K562 (cell line): ENCODE results near the gene ZMYND15. TPM values are rescaled to one million over a fixed set of nuclear protein-coding genes. Genes with fewer than 3 reads are reported as not detected.

ENCODE experiments used
- ATF4 ChIP-seq: fragments of 450-650 bp; formaldehyde crosslinking; IDR thresholded peaks from 2 replicates; pipeline ENCODE4 v1.4.0; 2022; ENCODE audit warnings: mild to moderate bottlenecking, moderate library complexity
- CHD2 ChIP-seq: IDR thresholded peaks from 2 replicates; pipeline ENCODE4 v1.6.1; 2011; ENCODE audit warnings: low read depth, low read length
- MXI1 ChIP-seq: IDR thresholded peaks from 2 replicates; pipeline ENCODE4 v1.6.1; 2011; ENCODE audit warnings: low read depth, mild to moderate bottlenecking, improper control_type of control experiment, low read length
- REST ChIP-seq, 2 experiments: fragments of 450-650 bp; formaldehyde crosslinking in 1 of 2; IDR thresholded peaks; 2 replicates each; pipeline versions ENCODE4 v1.4.0 to v1.6.1; 2014 to 2020; ENCODE audit warnings: mild to moderate bottlenecking in 2 of 2, borderline replicate concordance in 1 of 2, low read depth in 1 of 2
- RNF2 ChIP-seq: sonication (generic); IDR thresholded peaks from 2 replicates; pipeline ENCODE4 v1.6.1; 2016
- SMARCC2 ChIP-seq: fragments of 450-650 bp; IDR thresholded peaks from 2 replicates; pipeline ENCODE4 v1.6.1; 2017; ENCODE audit warnings: antibody characterized with exemption, moderate library complexity, mild to moderate bottlenecking, low read depth
- U2AF1 ChIP-seq: fragments of 200-400 bp; formaldehyde crosslinking; optimal IDR thresholded peaks from 2 replicates; pipeline ENCODE3; 2017; ENCODE audit warnings: mild to moderate bottlenecking, low read depth, low read length, moderate library complexity
- ZFP91 ChIP-seq: sonication (generic); formaldehyde crosslinking; IDR thresholded peaks from 2 replicates; pipeline ENCODE4 v1.8.0; 2022; ENCODE audit warnings: mild to moderate bottlenecking, missing genetic modification reagents
- polyA plus RNA-seq, 8 experiments: library from polyadenylated mRNA; depleted of rRNA in 4 of 8; stranded (reverse) in 5 of 8; unstranded in 3 of 8; fragments of >200 nt; fragmentation: Nextera tagmentation in 2 of 8; fragmentation: Illumina TruSeq in 1 of 8; extraction: Ambion mirVana in 2 of 8; extraction: Trizol in 1 of 8; gene quantifications; 2 replicates each; pipeline versions ENCODE4 v1.2.1 to v1.2.3, GENCODE V29; 2011 to 2014; ENCODE audit warnings: inconsistent platforms in 1 of 8, missing spikeins in 1 of 8
- total RNA-seq, 7 experiments: library from RNA; depleted of rRNA in 6 of 7; stranded (reverse); fragments of >200 nt in 6 of 7; fragmentation: Illumina TruSeq in 2 of 7; extraction: Trizol in 2 of 7; gene quantifications; 2 replicates each; pipeline versions ENCODE4 v1.2.1 to v1.2.3, GENCODE V29; 2011 to 2021; ENCODE audit warnings: low replicate concordance in 1 of 7
- TF ChIP-seq, protein P1 (sequence below): sonication (generic); formaldehyde crosslinking; IDR thresholded peaks from 2 replicates; pipeline ENCODE4 v1.8.0; 2022; ENCODE audit warnings: missing genetic modification reagents, mild to moderate bottlenecking, moderate library complexity, borderline replicate concordance
- TF ChIP-seq, protein P2 (sequence below): fragments of 250-450 bp; sonication (Bioruptor Pico); IDR thresholded peaks from 2 replicates; pipeline ENCODE4 v1.5.0; 2021; ENCODE audit warnings: mild to moderate bottlenecking, borderline replicate concordance

ZMYND15 gene
- total and polyA plus RNA-seq, 9 of the 15 experiments (the other 6 are each of a cell fraction or from before 2014, with no cell fraction given) = 0.09 TPM; not detected in 8

- TF ChIP-seq REST (IDR thresholded peaks at IDR 0.05; ENCODE audit: borderline replicate concordance) = peak; percentile 86
- TF ChIP-seq REST (CRISPR knock-in tag; IDR thresholded peaks at IDR 0.05; ENCODE audit: low read depth) = no peak
- TF ChIP-seq RNF2 = 0 out of 2 replicates have a peak, but pooled peaks have one; percentile 29
- TF ChIP-seq U2AF1 = no peak
- TF ChIP-seq, protein P1, sequence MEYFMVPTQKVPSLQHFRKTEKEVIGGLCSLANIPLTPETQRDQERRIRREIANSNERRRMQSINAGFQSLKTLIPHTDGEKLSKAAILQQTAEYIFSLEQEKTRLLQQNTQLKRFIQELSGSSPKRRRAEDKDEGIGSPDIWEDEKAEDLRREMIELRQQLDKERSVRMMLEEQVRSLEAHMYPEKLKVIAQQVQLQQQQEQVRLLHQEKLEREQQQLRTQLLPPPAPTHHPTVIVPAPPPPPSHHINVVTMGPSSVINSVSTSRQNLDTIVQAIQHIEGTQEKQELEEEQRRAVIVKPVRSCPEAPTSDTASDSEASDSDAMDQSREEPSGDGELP (CRISPR knock-in tag) = peak; percentile 77; the same call in 1 of the 2 replicates
- TF ChIP-seq, protein P2, sequence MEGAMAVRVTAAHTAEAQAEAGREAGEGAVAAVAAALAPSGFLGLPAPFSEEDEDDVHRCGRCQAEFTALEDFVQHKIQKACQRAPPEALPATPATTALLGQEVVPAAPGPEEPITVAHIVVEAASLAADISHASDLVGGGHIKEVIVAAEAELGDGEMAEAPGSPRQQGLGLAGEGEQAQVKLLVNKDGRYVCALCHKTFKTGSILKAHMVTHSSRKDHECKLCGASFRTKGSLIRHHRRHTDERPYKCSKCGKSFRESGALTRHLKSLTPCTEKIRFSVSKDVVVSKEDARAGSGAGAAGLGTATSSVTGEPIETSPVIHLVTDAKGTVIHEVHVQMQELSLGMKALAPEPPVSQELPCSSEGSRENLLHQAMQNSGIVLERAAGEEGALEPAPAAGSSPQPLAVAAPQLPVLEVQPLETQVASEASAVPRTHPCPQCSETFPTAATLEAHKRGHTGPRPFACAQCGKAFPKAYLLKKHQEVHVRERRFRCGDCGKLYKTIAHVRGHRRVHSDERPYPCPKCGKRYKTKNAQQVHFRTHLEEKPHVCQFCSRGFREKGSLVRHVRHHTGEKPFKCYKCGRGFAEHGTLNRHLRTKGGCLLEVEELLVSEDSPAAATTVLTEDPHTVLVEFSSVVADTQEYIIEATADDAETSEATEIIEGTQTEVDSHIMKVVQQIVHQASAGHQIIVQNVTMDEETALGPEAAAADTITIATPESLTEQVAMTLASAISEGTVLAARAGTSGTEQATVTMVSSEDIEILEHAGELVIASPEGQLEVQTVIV (CRISPR knock-in tag) = no peak
- no peak for TF ChIP-seq CHD2
- no peak for TF ChIP-seq ATF4 (CRISPR knock-in tag)
- TF ChIP-seq MXI1 = no peak
- no peak for TF ChIP-seq SMARCC2
- no peak for TF ChIP-seq ZFP91 (CRISPR knock-in tag)
Measured at GRCh38 chr17:4709794-4710692, 29.6 kb upstream of the ZMYND15 start, which contains the start of gene ARRB2 (continued).
